CD14-positive monocyte (primary cell): Measurements from ENCODE around the gene COQ4. TPM values are rescaled to one million over a fixed set of nuclear protein-coding genes. Genes with fewer than 3 reads are reported as not detected.

ENCODE experiments used
- DNase-seq, 3 donors: peaks; one replicate each; pipeline ENCODE4 v3.0.0-alpha.2; 2011 to 2022
- H2AFZ ChIP-seq: 2 replicates; pipeline ENCODE4 v1.6.0; 2012; ENCODE audit warnings: mild to moderate bottlenecking, low read depth, low read length, inconsistent platforms; ENCODE audit not compliant: insufficient read depth, poor library complexity, severe bottlenecking
- H3K27ac ChIP-seq, 2 donors: 1 replicate in 1 of 2; 2 replicates in 1 of 2; pipeline ENCODE4 v1.5.1; 2012 to 2013; ENCODE audit warnings: low read length in 2 of 2, control low read depth in 1 of 2, inconsistent platforms in 1 of 2, low read depth in 1 of 2, mild to moderate bottlenecking in 1 of 2
- H3K27me3 ChIP-seq, 2 donors: one replicate each; pipeline versions ENCODE4 v1.6.0 to v1.6.1; 2011 to 2013; ENCODE audit warnings: low read length in 2 of 2; ENCODE audit not compliant: control insufficient read depth in 2 of 2, insufficient read depth in 2 of 2
- H3K36me3 ChIP-seq, 2 donors: replicated peaks in 1 of 2; 1 replicate in 1 of 2; 2 replicates in 1 of 2; pipeline versions ENCODE4 v1.5.1 to v1.6.1; 2012 to 2013; ENCODE audit warnings: low read length in 2 of 2, control low read depth in 1 of 2, inconsistent platforms in 1 of 2, mild to moderate bottlenecking in 1 of 2; ENCODE audit not compliant: insufficient read depth in 2 of 2, control insufficient read depth in 1 of 2
- H3K4me1 ChIP-seq, 2 donors: 1 replicate in 1 of 2; 2 replicates in 1 of 2; pipeline versions ENCODE4 v1.5.1 to v1.6.1; 2012 to 2013; ENCODE audit warnings: low read length in 2 of 2, control low read depth in 1 of 2, inconsistent platforms in 1 of 2, mild to moderate bottlenecking in 1 of 2, moderate library complexity in 1 of 2; ENCODE audit not compliant: insufficient read depth in 2 of 2, control insufficient read depth in 1 of 2
- H3K4me2 ChIP-seq: replicated peaks from 2 replicates; pipeline ENCODE3; 2012; ENCODE audit warnings: low read length, moderate library complexity, mild to moderate bottlenecking; ENCODE audit not compliant: poor library complexity, severe bottlenecking; ENCODE audit errors: extremely low read depth
- H3K4me3 ChIP-seq, 3 experiments: fragments of 200-600 bp in 1 of 3; sonication (generic) in 1 of 3; replicated peaks in 1 of 3; 1 replicate in 2 of 3; 2 replicates in 1 of 3; pipeline ENCODE4 v1.5.1; 2011 to 2013; ENCODE audit warnings: low read length in 3 of 3, mild to moderate bottlenecking in 3 of 3, control low read depth in 2 of 3, low read depth in 2 of 3, inconsistent platforms in 1 of 3, moderate library complexity in 1 of 3
- H3K79me2 ChIP-seq: 2 replicates; pipeline ENCODE4 v1.6.0; 2012; ENCODE audit warnings: mild to moderate bottlenecking, control low read depth, inconsistent platforms, low read length, moderate library complexity; ENCODE audit not compliant: insufficient read depth
- H3K9ac ChIP-seq: 2 replicates; pipeline ENCODE4 v1.6.0; 2017; ENCODE audit warnings: low read length, mild to moderate bottlenecking; ENCODE audit not compliant: insufficient read depth, poor library complexity, severe bottlenecking
- H3K9me3 ChIP-seq, 2 donors: replicated peaks in 1 of 2; 1 replicate in 1 of 2; 2 replicates in 1 of 2; pipeline versions ENCODE4 v1.5.1 to v1.6.1; 2012 to 2013; ENCODE audit warnings: low read length in 2 of 2, control low read depth in 1 of 2; ENCODE audit not compliant: control insufficient read depth in 1 of 2, insufficient read depth in 1 of 2
- H4K20me1 ChIP-seq: 2 replicates; pipeline ENCODE4 v1.6.0; 2012; ENCODE audit warnings: mild to moderate bottlenecking, low read length, control low read depth, moderate library complexity; ENCODE audit not compliant: insufficient read depth
- H3K27ac Mint-ChIP-seq, 7 donors: one replicate each; pipeline ENCODE4 v1.8.0; 2020; ENCODE audit warnings: mild to moderate bottlenecking in 7 of 7, mixed read lengths in 7 of 7, moderate library complexity in 6 of 7, inconsistent platforms in 2 of 7
- H3K27me3 Mint-ChIP-seq, 3 donors: one replicate each; pipeline ENCODE4 v1.8.0; 2021 to 2022; ENCODE audit warnings: low read depth in 3 of 3, mild to moderate bottlenecking in 3 of 3, mixed read lengths in 3 of 3, moderate library complexity in 3 of 3, inconsistent platforms in 1 of 3
- H3K36me3 Mint-ChIP-seq, 2 donors: one replicate each; pipeline ENCODE4 v1.8.0; 2020; ENCODE audit warnings: mixed read lengths in 2 of 2, inconsistent platforms in 1 of 2, mild to moderate bottlenecking in 1 of 2
- H3K4me1 Mint-ChIP-seq: one replicate; pipeline ENCODE4 v1.8.0; 2020; ENCODE audit warnings: mild to moderate bottlenecking, mixed read lengths
- H3K4me3 Mint-ChIP-seq, 2 donors: one replicate each; pipeline ENCODE4 v1.8.0; 2020; ENCODE audit warnings: mild to moderate bottlenecking in 2 of 2, mixed read lengths in 2 of 2, moderate library complexity in 1 of 2
- H3K9me3 Mint-ChIP-seq, 7 donors: one replicate each; pipeline ENCODE4 v1.8.0; 2020 to 2022; ENCODE audit warnings: mixed read lengths in 7 of 7, mild to moderate bottlenecking in 6 of 7, moderate library complexity in 6 of 7, inconsistent platforms in 2 of 7
- CTCF ChIP-seq: fragments of 200-600 bp; IDR thresholded peaks from one replicate; pipeline ENCODE4 v1.8.0; 2022; ENCODE audit warnings: antibody characterized with exemption, mild to moderate bottlenecking
- WGBS: methylation state at CpG from one replicate; pipeline ENCODE4 v1.1.5; 2013; ENCODE audit warnings: missing lambda C conversion rate; ENCODE audit not compliant: insufficient coverage; 5-methylcytosine and 5-hydroxymethylcytosine counted together
- intact Hi-C, 2 donors: fragments of 100-400 bp; cut with micrococcal nuclease; formaldehyde crosslinking; loops; one replicate each; pipeline versions ENCODE4 v1.15.0 to v1.15.1; 2023
- polyA plus RNA-seq, 3 donors: library from polyadenylated mRNA; depleted of rRNA in 1 of 3; unstranded in 2 of 3; stranded (reverse) in 1 of 3; fragments of 300-500 nt in 2 of 3; fragments of >200 nt in 1 of 3; fragmentation: Illumina TruSeq in 2 of 3; gene quantifications; 1 replicate in 2 of 3; 2 replicates in 1 of 3; pipeline ENCODE4 v1.2.3, GENCODE V29; 2012 to 2021

Gene COQ4
- polyA plus RNA-seq, 3 donors = 19.9 to 32.6 (median 20.4) TPM

- no peak overlapping the region for H3K4me3 ChIP-seq
- H3K4me1 ChIP-seq = no peaks in the 10 kb centered on the region
- no peak overlapping the region for H3K27ac ChIP-seq
- DNase-seq = no peak
- H3K4me1 Mint-ChIP-seq = no peaks in the 10 kb centered on the region
- H3K27me3 ChIP-seq = no peaks in the 10 kb centered on the region
- intact Hi-C loops = no loop called here
- H3K36me3 ChIP-seq = peaks cover 50 to 73% of the 10 kb centered on the region in 2 donors
- no peaks in the 10 kb centered on the region for H3K9me3 ChIP-seq
- peaks cover 63 to 86% of the 10 kb centered on the region in 2 donors for H3K36me3 Mint-ChIP-seq
- no peak overlapping the region for H2AFZ ChIP-seq
- no peaks in the 10 kb centered on the region for H3K79me2 ChIP-seq
- H3K9me3 Mint-ChIP-seq = no peaks in the 10 kb centered on the region
- H3K27me3 Mint-ChIP-seq = no peaks in the 10 kb centered on the region
- no peak for TF ChIP-seq CTCF
- no peaks in the 10 kb centered on the region for H4K20me1 ChIP-seq
- WGBS = 93% methylated on average over 2 of the region's 2 CpGs
- no peak overlapping the region for H3K9ac ChIP-seq
- no peak overlapping the region for H3K4me3 Mint-ChIP-seq
- H3K27ac Mint-ChIP-seq = peak overlapping the region in 1 of 7 donors; percentile 50
- no peak overlapping the region for H3K4me2 ChIP-seq
These were observed 26.5 kb downstream of the COQ4 start for GRCh38 chr9:128349125-128349524.

GRCh38 chr9:128349772-128350171 lies 27.1 kb downstream of the COQ4 start:
- no peaks in the 10 kb centered on the region for H3K4me1 ChIP-seq
- H3K9me3 Mint-ChIP-seq = no peaks in the 10 kb centered on the region
- no peak for TF ChIP-seq CTCF
- peaks cover 51 to 71% of the 10 kb centered on the region in 2 donors for H3K36me3 ChIP-seq
- no peak overlapping the region for H2AFZ ChIP-seq
- H3K4me3 ChIP-seq = no peak overlapping the region
- no peaks in the 10 kb centered on the region for H3K27me3 ChIP-seq
- no peak overlapping the region for H3K27ac ChIP-seq
- no peaks in the 10 kb centered on the region for H3K27me3 Mint-ChIP-seq
- H3K9ac ChIP-seq = no peak overlapping the region
- H3K4me1 Mint-ChIP-seq = no peaks in the 10 kb centered on the region
- WGBS = 93% methylated on average over 4 of the region's 6 CpGs
- no peaks in the 10 kb centered on the region for H4K20me1 ChIP-seq
- H3K9me3 ChIP-seq = no peaks in the 10 kb centered on the region
- no peak for DNase-seq
- no peak overlapping the region for H3K27ac Mint-ChIP-seq
- intact Hi-C loops = no loop called here
- peaks cover 60 to 87% of the 10 kb centered on the region in 2 donors for H3K36me3 Mint-ChIP-seq
- H3K4me2 ChIP-seq = no peak overlapping the region
- H3K4me3 Mint-ChIP-seq = no peak overlapping the region
- H3K79me2 ChIP-seq = no peaks in the 10 kb centered on the region
